PC-3 (cell line): ENCODE measurements around the gene PAQR5. TPM values are rescaled to one million over a fixed set of nuclear protein-coding genes. Genes with fewer than 3 reads are reported as not detected.

Source experiments
- ATAC-seq: fragments of 200-7000 bp; cut with Tn5 transposase; 2 replicates; pipeline ENCODE4 v1.9.1; 2020; ENCODE audit warnings: mild to moderate bottlenecking, moderate library complexity
- BruUV-seq: library from RNA; stranded (reverse); fragments of 400-500 nt; replicated peaks from 2 replicates; lab custom pipeline; 2021; lab: Mats Ljungman, UMichigan
- CTCF ChIA-PET: fragments of 300-600 bp; sonication (Branson Sonifier 250); formaldehyde crosslinking; loops from one replicate; lab custom pipeline; 2022; ENCODE audit warnings: antibody characterized with exemption; lab: Charles Lee
- POLR2A ChIA-PET: fragments of 300-600 bp; sonication (Branson Sonifier 250); formaldehyde crosslinking; loops from one replicate; lab custom pipeline; 2022; ENCODE audit warnings: antibody characterized with exemption; ENCODE audit not compliant: unreplicated experiment; lab: Charles Lee
- DNase-seq: peaks from one replicate; pipeline ENCODE4 v3.0.0-alpha.2; 2015
- H2AFZ ChIP-seq: fragments of 300-600 bp; sonication (generic); 2 replicates; pipeline ENCODE4 v1.6.0; 2016; ENCODE audit warnings: antibody characterized with exemption, low read length
- H3F3A ChIP-seq: fragments of 300-600 bp; sonication (generic); one replicate; pipeline ENCODE4 v1.6.0; 2017; ENCODE audit warnings: antibody characterized with exemption, low read length, control low read depth, mild to moderate bottlenecking; ENCODE audit not compliant: unreplicated experiment
- H3K27ac ChIP-seq: fragments of 300-600 bp; sonication (generic); 2 replicates; pipeline ENCODE4 v1.5.1; 2016; ENCODE audit warnings: mild to moderate bottlenecking, low read length
- H3K27me3 ChIP-seq: fragments of 300-600 bp; sonication (generic); 2 replicates; pipeline ENCODE4 v1.6.1; 2016; ENCODE audit warnings: low read length, mixed read lengths
- H3K36me3 ChIP-seq: fragments of 300-600 bp; sonication (generic); 2 replicates; pipeline ENCODE4 v1.6.1; 2016; ENCODE audit warnings: low read depth, mixed run types, low read length, mixed read lengths
- H3K4me1 ChIP-seq: fragments of 300-600 bp; sonication (generic); 2 replicates; pipeline ENCODE4 v1.5.1; 2016; ENCODE audit warnings: low read length; ENCODE audit not compliant: insufficient read depth
- H3K4me2 ChIP-seq: fragments of 300-600 bp; sonication (generic); 2 replicates; pipeline ENCODE4 v1.6.0; 2016; ENCODE audit warnings: low read length
- H3K4me3 ChIP-seq: fragments of 300-600 bp; sonication (generic); 2 replicates; pipeline ENCODE4 v1.5.1; 2016; ENCODE audit warnings: mild to moderate bottlenecking, low read length, mixed read lengths
- H3K79me2 ChIP-seq: fragments of 300-600 bp; sonication (generic); 2 replicates; pipeline ENCODE4 v1.6.1; 2017; ENCODE audit warnings: low read length, mixed read lengths
- H3K9ac ChIP-seq: fragments of 300-600 bp; sonication (generic); 2 replicates; pipeline ENCODE4 v1.6.0; 2016; ENCODE audit warnings: mild to moderate bottlenecking, low read length
- H3K9me2 ChIP-seq: fragments of 300-600 bp; sonication (generic); replicated peaks from 2 replicates; pipeline ENCODE4 v1.6.1; 2016; ENCODE audit warnings: mixed run types, low read length, mixed read lengths
- H3K9me3 ChIP-seq: fragments of 300-600 bp; sonication (generic); 2 replicates; pipeline ENCODE4 v1.6.1; 2016; ENCODE audit warnings: low read length, mixed read lengths
- H4K20me1 ChIP-seq: fragments of 300-600 bp; sonication (generic); 2 replicates; pipeline ENCODE4 v1.6.1; 2016; ENCODE audit warnings: low read length, mixed read lengths
- EZH2 ChIP-seq: fragments of 300-600 bp; sonication (generic); IDR thresholded peaks from one replicate; pipeline ENCODE4 v1.6.1; 2017; ENCODE audit warnings: antibody characterized with exemption, mild to moderate bottlenecking, low read length; ENCODE audit not compliant: unreplicated experiment
- EZH2phosphoT487 ChIP-seq: fragments of 300-600 bp; sonication (generic); IDR thresholded peaks from 2 replicates; pipeline ENCODE4 v1.6.1; 2018; ENCODE audit warnings: mild to moderate bottlenecking, antibody characterized with exemption, low read length, borderline replicate concordance
- intact Hi-C: fragments of 100-400 bp; cut with micrococcal nuclease; formaldehyde crosslinking; loops from 2 replicates; pipeline ENCODE4 v1.9.0; 2023
- total RNA-seq: library from RNA; depleted of rRNA; stranded (reverse); fragments of >200 nt; gene quantifications from 2 replicates; pipeline ENCODE4 v1.2.3, GENCODE V29; 2014
- TF ChIP-seq, protein P1 (sequence below): fragments of 300-600 bp; sonication (generic); conservative IDR thresholded peaks from 2 replicates; pipeline ENCODE4 v1.5.1; 2017; ENCODE audit warnings: antibody characterized with exemption, low read depth, mild to moderate bottlenecking, low read length

PAQR5 gene
- total RNA-seq, 1 experiment from 2014 or later, result 12.2 TPM

DNA sequence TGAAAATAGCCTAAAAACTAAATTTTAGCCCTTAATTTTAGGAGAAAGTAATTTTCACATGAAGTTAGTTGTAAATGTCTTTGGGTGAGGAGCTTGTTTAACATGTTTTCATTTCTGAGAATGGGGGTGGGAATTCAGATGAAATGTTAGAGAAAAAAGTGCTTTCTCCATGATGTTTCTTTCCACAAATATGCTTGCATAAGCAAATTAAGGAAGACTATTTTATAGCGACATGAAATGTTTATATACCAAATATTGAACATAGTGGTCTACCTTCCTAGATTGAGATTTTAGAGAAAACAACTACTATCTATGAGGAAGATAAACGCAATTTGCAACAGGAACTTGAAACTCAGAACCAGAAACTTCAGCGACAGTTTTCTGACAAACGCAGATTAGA, 140.9 kb downstream of the PAQR5 start:
- TF ChIP-seq EZH2 (no peak), EZH2phosphoT487 (no peak)
- TF ChIP-seq, protein P1, sequence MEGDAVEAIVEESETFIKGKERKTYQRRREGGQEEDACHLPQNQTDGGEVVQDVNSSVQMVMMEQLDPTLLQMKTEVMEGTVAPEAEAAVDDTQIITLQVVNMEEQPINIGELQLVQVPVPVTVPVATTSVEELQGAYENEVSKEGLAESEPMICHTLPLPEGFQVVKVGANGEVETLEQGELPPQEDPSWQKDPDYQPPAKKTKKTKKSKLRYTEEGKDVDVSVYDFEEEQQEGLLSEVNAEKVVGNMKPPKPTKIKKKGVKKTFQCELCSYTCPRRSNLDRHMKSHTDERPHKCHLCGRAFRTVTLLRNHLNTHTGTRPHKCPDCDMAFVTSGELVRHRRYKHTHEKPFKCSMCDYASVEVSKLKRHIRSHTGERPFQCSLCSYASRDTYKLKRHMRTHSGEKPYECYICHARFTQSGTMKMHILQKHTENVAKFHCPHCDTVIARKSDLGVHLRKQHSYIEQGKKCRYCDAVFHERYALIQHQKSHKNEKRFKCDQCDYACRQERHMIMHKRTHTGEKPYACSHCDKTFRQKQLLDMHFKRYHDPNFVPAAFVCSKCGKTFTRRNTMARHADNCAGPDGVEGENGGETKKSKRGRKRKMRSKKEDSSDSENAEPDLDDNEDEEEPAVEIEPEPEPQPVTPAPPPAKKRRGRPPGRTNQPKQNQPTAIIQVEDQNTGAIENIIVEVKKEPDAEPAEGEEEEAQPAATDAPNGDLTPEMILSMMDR, result no peak
- Histone ChIP-seq H3K9me3 (no peaks in the 10 kb centered on the region), H3K36me3 (peaks cover 76% of the 10 kb centered on the region), H3K4me2 (no peak overlapping the region), H3F3A (no peaks in the 10 kb centered on the region), H4K20me1 (0 out of 2 replicates have a peak, but pooled peaks cover 4% of the 10 kb centered on the region), H3K9ac (no peak overlapping the region), H2AFZ (no peak overlapping the region), H3K79me2 (no peaks in the 10 kb centered on the region), H3K4me3 (no peak overlapping the region), H3K27me3 (no peaks in the 10 kb centered on the region), H3K27ac (no peak overlapping the region), H3K4me1 (no peaks in the 10 kb centered on the region), H3K9me2 (no peaks in the 10 kb centered on the region)
- ChIA-PET POLR2A (no interaction called here), CTCF (no interaction called here)
- BruUV-seq, result no TSS peak
- no peak for DNase-seq
- intact Hi-C loops, result no loop called here
- no peak for ATAC-seq

DNA sequence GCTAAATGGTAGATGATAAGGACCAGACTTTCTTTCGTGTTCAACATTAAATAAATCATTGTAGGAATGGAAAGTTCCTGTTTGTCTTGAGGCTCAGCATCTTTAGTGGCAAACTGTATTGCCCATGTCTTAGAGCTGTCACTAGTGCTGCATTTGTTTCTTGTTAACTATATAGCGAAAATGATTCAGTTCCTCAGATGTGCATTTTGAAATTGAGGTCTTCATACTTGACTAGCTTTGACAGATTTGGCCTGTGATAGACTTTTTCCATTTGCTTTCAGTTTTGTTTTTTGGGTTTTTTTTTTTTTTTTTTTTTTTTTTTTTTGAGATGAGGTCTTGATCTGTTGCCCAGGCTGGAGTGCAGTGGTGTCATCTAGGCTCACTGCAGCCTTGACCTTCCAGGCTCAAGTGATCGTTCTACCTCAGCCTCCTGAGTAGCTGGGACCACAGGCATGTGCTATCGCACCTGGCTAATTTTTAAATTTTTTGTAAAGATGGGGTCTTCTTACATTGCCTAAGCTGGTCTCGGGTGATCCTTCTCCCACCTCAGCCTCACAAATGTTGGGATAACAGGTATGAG, 144.4 kb downstream of the PAQR5 start:
- no TSS peak for BruUV-seq
- Histone ChIP-seq H3K4me3 (no peak overlapping the region), H4K20me1 (0 out of 2 replicates have a peak, but pooled peaks cover 4% of the 10 kb centered on the region), H3K79me2 (no peaks in the 10 kb centered on the region), H2AFZ (no peak overlapping the region), H3K36me3 (peaks cover 81% of the 10 kb centered on the region), H3K27ac (no peak overlapping the region), H3K4me1 (no peaks in the 10 kb centered on the region), H3F3A (no peaks in the 10 kb centered on the region), H3K9me2 (no peaks in the 10 kb centered on the region), H3K9ac (no peak overlapping the region), H3K27me3 (no peaks in the 10 kb centered on the region), H3K4me2 (no peak overlapping the region), H3K9me3 (no peaks in the 10 kb centered on the region)
- TF ChIP-seq EZH2phosphoT487 (no peak), EZH2 (no peak)
- TF ChIP-seq, protein P1, result no peak
- DNase-seq (no peak), ATAC-seq (no peak)
- ChIA-PET POLR2A (no interaction called here), CTCF (no interaction called here)
- intact Hi-C loops, result no loop called here

DNA sequence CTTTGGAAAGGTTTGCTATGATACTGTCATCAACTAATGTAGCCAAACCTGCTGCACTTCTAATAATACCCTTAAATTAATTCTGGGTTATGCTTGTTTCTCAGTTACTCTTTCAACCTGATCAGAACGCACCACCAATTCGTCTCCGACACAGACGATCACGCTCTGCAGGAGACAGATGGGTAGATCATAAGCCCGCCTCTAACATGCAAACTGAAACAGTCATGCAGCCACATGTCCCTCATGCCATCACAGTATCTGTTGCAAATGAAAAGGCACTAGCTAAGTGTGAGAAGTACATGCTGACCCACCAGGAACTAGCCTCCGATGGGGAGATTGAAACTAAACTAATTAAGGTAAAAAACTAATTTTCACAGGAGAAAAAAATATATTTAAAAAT, 146.0 kb downstream of the PAQR5 start:
- no peak overlapping the region for H3K27ac ChIP-seq
- no peak for TF ChIP-seq EZH2
- TF ChIP-seq, protein P1, result no peak
- TF ChIP-seq EZH2phosphoT487, result no peak
- H3K4me1 ChIP-seq, result no peaks in the 10 kb centered on the region
- H3K9me2 ChIP-seq, result no peaks in the 10 kb centered on the region
- H3K79me2 ChIP-seq, result no peaks in the 10 kb centered on the region
- 0 out of 2 replicates have a peak, but pooled peaks cover 4% of the 10 kb centered on the region for H4K20me1 ChIP-seq
- H3K4me3 ChIP-seq, result no peak overlapping the region
- peaks cover 72% of the 10 kb centered on the region for H3K36me3 ChIP-seq
- no peak overlapping the region for H2AFZ ChIP-seq
- POLR2A ChIA-PET, result no interaction called here
- DNase-seq (no peak), ATAC-seq (no peak)
- intact Hi-C loops, result no loop called here
- CTCF ChIA-PET, result no interaction called here
- no peaks in the 10 kb centered on the region for H3K27me3 ChIP-seq
- H3F3A ChIP-seq, result no peaks in the 10 kb centered on the region
- H3K9me3 ChIP-seq, result no peaks in the 10 kb centered on the region
- H3K9ac ChIP-seq, result no peak overlapping the region
- BruUV-seq, result no TSS peak
- no peak overlapping the region for H3K4me2 ChIP-seq
